GM23248 (cell line): ENCODE results near the gene GULP1. TPM values are rescaled to one million over a fixed set of nuclear protein-coding genes. Genes with fewer than 3 reads are reported as not detected.
A peak's percentile ranks its signal among the peaks of the same experiment; 100 is the strongest.

ENCODE experiments used
- DNase-seq: peaks from one replicate; pipeline ENCODE4 v3.0.0-alpha.2; 2015
- H2AFZ ChIP-seq: fragments of 200-600 bp; sonication (generic); 2 replicates; pipeline ENCODE4 v1.6.1; 2016; ENCODE audit warnings: antibody characterized with exemption
- H3F3A ChIP-seq: fragments of 200-600 bp; sonication (generic); 2 replicates; pipeline ENCODE4 v1.6.1; 2016; ENCODE audit warnings: mild to moderate bottlenecking, antibody characterized with exemption, mixed run types; ENCODE audit not compliant: insufficient read depth
- H3K27ac ChIP-seq: fragments of 200-600 bp; sonication (generic); 2 replicates; pipeline ENCODE4 v1.5.1; 2016; ENCODE audit warnings: mild to moderate bottlenecking
- H3K27me3 ChIP-seq: fragments of 200-600 bp; sonication (generic); replicated peaks from 2 replicates; pipeline ENCODE4 v1.6.1; 2016; ENCODE audit warnings: mild to moderate bottlenecking; ENCODE audit not compliant: insufficient read depth
- H3K36me3 ChIP-seq: fragments of 200-600 bp; sonication (generic); 2 replicates; pipeline ENCODE4 v1.6.1; 2016; ENCODE audit warnings: low read depth, mild to moderate bottlenecking
- H3K4me1 ChIP-seq: fragments of 200-600 bp; sonication (generic); 2 replicates; pipeline ENCODE4 v1.6.1; 2016; ENCODE audit warnings: mild to moderate bottlenecking; ENCODE audit not compliant: insufficient read depth
- H3K4me2 ChIP-seq: fragments of 200-600 bp; sonication (generic); one replicate; pipeline ENCODE4 v1.6.1; 2016; ENCODE audit warnings: mild to moderate bottlenecking; ENCODE audit not compliant: unreplicated experiment
- H3K4me3 ChIP-seq: fragments of 200-600 bp; sonication (generic); 2 replicates; pipeline ENCODE4 v1.5.1; 2016; ENCODE audit warnings: mild to moderate bottlenecking
- H3K79me2 ChIP-seq: fragments of 200-600 bp; sonication (generic); 2 replicates; pipeline ENCODE4 v1.6.1; 2016; ENCODE audit warnings: mild to moderate bottlenecking; ENCODE audit not compliant: insufficient read depth
- H3K9ac ChIP-seq: fragments of 200-600 bp; sonication (generic); 2 replicates; pipeline ENCODE4 v1.6.1; 2016; ENCODE audit warnings: mild to moderate bottlenecking
- H3K9me2 ChIP-seq: fragments of 200-600 bp; sonication (generic); 2 replicates; pipeline ENCODE4 v1.6.1; 2016; ENCODE audit warnings: mixed run types, mild to moderate bottlenecking, moderate library complexity; ENCODE audit not compliant: insufficient read depth
- H3K9me3 ChIP-seq: fragments of 200-600 bp; sonication (generic); one replicate; pipeline ENCODE4 v1.6.1; 2017; ENCODE audit warnings: low read depth
- H4K20me1 ChIP-seq: fragments of 200-600 bp; sonication (generic); 2 replicates; pipeline ENCODE4 v1.6.0; 2016; ENCODE audit not compliant: insufficient read depth
- EZH2 ChIP-seq: fragments of 200-600 bp; sonication (generic); IDR thresholded peaks from 2 replicates; pipeline ENCODE4 v1.6.1; 2018; ENCODE audit warnings: antibody characterized with exemption, mild to moderate bottlenecking; ENCODE audit not compliant: insufficient read depth, poor library complexity, severe bottlenecking
- EZH2phosphoT487 ChIP-seq: fragments of 200-600 bp; sonication (generic); IDR thresholded peaks from 2 replicates; pipeline ENCODE4 v1.6.1; 2018; ENCODE audit warnings: antibody characterized with exemption, moderate library complexity, mild to moderate bottlenecking, low read depth; ENCODE audit not compliant: insufficient read depth
- WGBS, 2 experiments: methylation state at CpG; one replicate each; pipeline ENCODE4 v1.1.6; 2015 to 2017; ENCODE audit warnings: low lambda C conversion rate in 2 of 2, low coverage in 1 of 2; ENCODE audit errors: missing lambda C conversion rate in 2 of 2; 5-methylcytosine and 5-hydroxymethylcytosine counted together
- in situ Hi-C: fragments of 300-500 bp; cut with MboI; formaldehyde crosslinking; loops from 2 replicates; pipeline ENCODE4 v1.15.0; 2020
- polyA plus RNA-seq: library from polyadenylated mRNA; unstranded; fragments of >200 nt; fragmentation: Nextera tagmentation; extraction: Ambion mirVana; gene quantifications from 2 replicates; pipeline ENCODE4 v1.2.1, GENCODE V29; 2016
- total RNA-seq: library from RNA; depleted of rRNA; stranded (reverse); fragments of >200 nt; shearing (Covaris generic); gene quantifications from 2 replicates; pipeline ENCODE4 v1.2.3, GENCODE V29; 2014

Gene GULP1
- total and polyA plus RNA-seq, 2 experiments from 2014 or later = 6.1 to 11.9 TPM

GRCh38 chr2:188308483-188308882 lies 16.8 kb downstream of the GULP1 start:
- in situ Hi-C loops = no loop called here
- Histone ChIP-seq H3K4me1 (peaks cover 16% of the 10 kb centered on the region), H3K27ac (no peak overlapping the region)

DNA sequence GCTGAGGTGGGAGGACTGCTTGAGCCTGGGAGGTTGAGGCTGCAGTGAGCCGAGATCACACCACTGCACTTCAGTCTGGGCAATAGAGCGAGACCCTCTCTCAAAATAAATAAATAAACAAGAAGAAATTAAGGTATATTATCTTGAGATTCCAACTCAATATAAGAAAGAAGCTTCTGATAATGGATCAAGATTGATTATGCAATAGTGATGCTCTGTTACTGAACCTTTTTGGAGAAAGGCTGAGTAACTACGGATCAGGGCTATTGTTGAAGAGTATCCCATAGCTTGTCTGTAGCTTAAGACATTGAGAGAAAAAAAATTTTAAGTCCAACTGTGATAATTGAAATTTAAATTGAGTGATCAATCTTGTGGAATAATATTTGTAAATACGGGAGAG lies 17.7 kb downstream of the GULP1 start:
- Histone ChIP-seq H3K9me3 (no peaks in the 10 kb centered on the region), H3K4me1 (peaks cover 7% of the 10 kb centered on the region; the same call in 1 of the 2 replicates), H3K4me3 (no peak overlapping the region), H4K20me1 (no peaks in the 10 kb centered on the region), H3K9me2 (no peaks in the 10 kb centered on the region), H3K4me2 (no peak overlapping the region), H3K27ac (no peak overlapping the region), H3K36me3 (no peaks in the 10 kb centered on the region), H3K9ac (no peak overlapping the region), H3K79me2 (no peaks in the 10 kb centered on the region), H3F3A (peaks cover 1% of the 10 kb centered on the region; the same call in 1 of the 2 replicates), H3K27me3 (no peaks in the 10 kb centered on the region), H2AFZ (no peak overlapping the region)
- WGBS, 2 experiments = 69 to 76% methylated on average over 4 of the region's 4 CpGs
- no peak for DNase-seq
- TF ChIP-seq EZH2phosphoT487 = no peak
- TF ChIP-seq EZH2 = no peak
- in situ Hi-C loops = no loop called here

More at GRCh38 chr2:188308483-188308882, 16.8 kb downstream of the GULP1 start:
- Histone ChIP-seq H3K9me2 (no peaks in the 10 kb centered on the region), H3K9ac (no peak overlapping the region), H3K36me3 (no peaks in the 10 kb centered on the region), H4K20me1 (no peaks in the 10 kb centered on the region), H3K4me3 (no peak overlapping the region), H3K4me2 (no peak overlapping the region), H3K27me3 (no peaks in the 10 kb centered on the region), H2AFZ (no peak overlapping the region), H3F3A (peaks cover 10% of the 10 kb centered on the region; the same call in 1 of the 2 replicates), H3K79me2 (no peaks in the 10 kb centered on the region), H3K9me3 (no peaks in the 10 kb centered on the region)
- DNase-seq = no peak
- 69 to 71% methylated on average over 2 of the region's 2 CpGs for WGBS, 2 experiments
- TF ChIP-seq EZH2phosphoT487 = no peak
- no peak for TF ChIP-seq EZH2

DNA sequence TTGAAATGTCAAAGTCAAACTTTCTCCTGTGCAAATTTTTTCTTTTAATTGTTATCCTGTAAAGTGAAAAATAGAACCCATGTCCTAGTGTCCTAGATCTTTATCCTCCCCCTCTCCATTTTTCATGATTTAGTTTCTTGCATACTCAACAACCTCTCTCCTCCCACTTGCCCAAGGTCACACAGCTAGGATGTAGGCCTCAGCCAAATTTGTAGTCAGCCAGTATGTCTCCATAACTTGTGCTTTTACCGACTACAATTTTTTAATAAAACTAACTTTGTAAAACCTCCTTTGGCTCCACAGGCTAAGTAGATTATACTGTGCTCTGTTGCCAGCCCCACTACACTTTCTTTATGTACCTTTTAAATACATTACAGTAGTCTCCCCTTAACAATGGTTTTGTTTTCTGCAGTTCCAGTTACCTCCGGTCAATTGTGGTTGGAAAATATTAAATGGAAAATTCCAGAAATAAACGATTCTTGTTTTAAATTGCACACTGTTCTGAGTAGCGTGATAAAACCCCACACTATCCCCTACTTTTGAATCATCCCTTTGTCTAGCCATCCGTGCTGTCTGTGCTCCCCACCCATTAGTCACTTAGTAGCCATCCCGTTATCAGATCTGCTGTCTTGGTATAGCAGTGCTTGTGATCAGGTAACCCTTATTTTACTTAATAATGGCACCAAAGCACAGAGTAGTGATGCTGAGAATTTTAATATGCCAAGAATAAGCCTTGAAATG lies 22.8 kb downstream of the GULP1 start:
- no peaks in the 10 kb centered on the region for H3K9me2 ChIP-seq
- in situ Hi-C loops = no loop called here
- peak; percentile 30 for DNase-seq
- WGBS, 2 experiments = 72 to 74% methylated on average over 6 of the region's 6 CpGs
- no peaks in the 10 kb centered on the region for H3F3A ChIP-seq
- H3K27ac ChIP-seq = no peak overlapping the region
- H3K4me2 ChIP-seq = no peak overlapping the region
- H3K27me3 ChIP-seq = no peaks in the 10 kb centered on the region
- no peaks in the 10 kb centered on the region for H4K20me1 ChIP-seq
- TF ChIP-seq EZH2phosphoT487 (no peak), EZH2 (no peak)
- no peaks in the 10 kb centered on the region for H3K9me3 ChIP-seq
- no peaks in the 10 kb centered on the region for H3K36me3 ChIP-seq
- no peaks in the 10 kb centered on the region for H3K4me1 ChIP-seq
- H3K79me2 ChIP-seq = no peaks in the 10 kb centered on the region
- H2AFZ ChIP-seq = no peak overlapping the region
- H3K9ac ChIP-seq = no peak overlapping the region
- H3K4me3 ChIP-seq = no peak overlapping the region

GRCh38 chr2:188315750-188316149 lies 24.1 kb downstream of the GULP1 start:
- TF ChIP-seq EZH2 (no peak), EZH2phosphoT487 (no peak)
- Histone ChIP-seq H3K27me3 (no peaks in the 10 kb centered on the region), H3K4me2 (no peak overlapping the region), H2AFZ (no peak overlapping the region), H3K4me3 (no peak overlapping the region), H3K4me1 (no peaks in the 10 kb centered on the region), H4K20me1 (no peaks in the 10 kb centered on the region), H3K36me3 (no peaks in the 10 kb centered on the region), H3K79me2 (no peaks in the 10 kb centered on the region), H3K9ac (no peak overlapping the region), H3F3A (no peaks in the 10 kb centered on the region), H3K9me3 (no peaks in the 10 kb centered on the region), H3K27ac (no peak overlapping the region), H3K9me2 (no peaks in the 10 kb centered on the region)
- no peak for DNase-seq
- in situ Hi-C loops = no loop called here
- WGBS, 2 experiments = 95 to 96% methylated on average over 4 of the region's 4 CpGs

DNA sequence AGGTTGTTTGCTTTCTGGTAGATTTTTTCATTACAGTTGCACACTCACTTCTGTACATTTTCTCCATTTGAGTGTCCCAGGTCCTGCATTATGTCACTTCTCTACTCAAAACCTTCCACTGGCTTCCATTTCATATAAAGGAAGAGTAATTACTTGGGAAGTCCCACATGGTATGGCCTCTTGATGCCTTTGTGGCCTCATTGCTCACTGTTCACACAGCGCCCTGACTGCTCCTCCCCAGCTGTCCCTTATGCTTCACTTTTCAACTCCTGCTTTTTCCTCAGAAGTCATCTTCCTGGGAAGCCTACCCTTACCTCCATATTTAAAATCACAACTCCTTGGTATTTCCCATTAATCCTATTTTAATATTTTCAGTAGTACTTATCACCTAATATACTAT lies 24.7 kb downstream of the GULP1 start:
- Histone ChIP-seq H4K20me1 (no peaks in the 10 kb centered on the region), H3F3A (no peaks in the 10 kb centered on the region), H3K9me2 (no peaks in the 10 kb centered on the region), H3K79me2 (no peaks in the 10 kb centered on the region), H3K9ac (no peak overlapping the region), H3K4me1 (no peaks in the 10 kb centered on the region), H3K4me2 (no peak overlapping the region), H2AFZ (no peak overlapping the region), H3K9me3 (no peaks in the 10 kb centered on the region), H3K36me3 (no peaks in the 10 kb centered on the region), H3K4me3 (no peak overlapping the region), H3K27ac (no peak overlapping the region), H3K27me3 (no peaks in the 10 kb centered on the region)
- 94 to 96% methylated on average over 1 of the region's 1 CpG for WGBS, 2 experiments
- no peak for TF ChIP-seq EZH2phosphoT487
- TF ChIP-seq EZH2 = no peak
- no peak for DNase-seq
- in situ Hi-C loops = no loop called here
